ENCODE results near the gene PSMC5.
"Not testable (repeated sequence)": the region's sequence is repeated elsewhere in the genome, so short reads cannot be mapped to it uniquely, and the experiment has no call there.

GRCh38 chr17:63881337-63881736 lies 54.1 kb downstream of the PSMC5 start:
- TF ChIP-seq, protein P1, sequence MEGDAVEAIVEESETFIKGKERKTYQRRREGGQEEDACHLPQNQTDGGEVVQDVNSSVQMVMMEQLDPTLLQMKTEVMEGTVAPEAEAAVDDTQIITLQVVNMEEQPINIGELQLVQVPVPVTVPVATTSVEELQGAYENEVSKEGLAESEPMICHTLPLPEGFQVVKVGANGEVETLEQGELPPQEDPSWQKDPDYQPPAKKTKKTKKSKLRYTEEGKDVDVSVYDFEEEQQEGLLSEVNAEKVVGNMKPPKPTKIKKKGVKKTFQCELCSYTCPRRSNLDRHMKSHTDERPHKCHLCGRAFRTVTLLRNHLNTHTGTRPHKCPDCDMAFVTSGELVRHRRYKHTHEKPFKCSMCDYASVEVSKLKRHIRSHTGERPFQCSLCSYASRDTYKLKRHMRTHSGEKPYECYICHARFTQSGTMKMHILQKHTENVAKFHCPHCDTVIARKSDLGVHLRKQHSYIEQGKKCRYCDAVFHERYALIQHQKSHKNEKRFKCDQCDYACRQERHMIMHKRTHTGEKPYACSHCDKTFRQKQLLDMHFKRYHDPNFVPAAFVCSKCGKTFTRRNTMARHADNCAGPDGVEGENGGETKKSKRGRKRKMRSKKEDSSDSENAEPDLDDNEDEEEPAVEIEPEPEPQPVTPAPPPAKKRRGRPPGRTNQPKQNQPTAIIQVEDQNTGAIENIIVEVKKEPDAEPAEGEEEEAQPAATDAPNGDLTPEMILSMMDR (IDR thresholded peaks at IDR 0.05), result not testable (repeated sequence)
- TF ChIP-seq POLR2AphosphoS5, POLR2A (IDR thresholded peaks at IDR 0.05): not testable (repeated sequence)

All from breast epithelium (tissue), 3 donors.